ENCODE measurements around the gene PCGF6.
A peak's percentile ranks its signal among the peaks of the same experiment; 100 is the strongest.
"Not testable (repeated sequence)": the region's sequence is repeated elsewhere in the genome, so short reads cannot be mapped to it uniquely, and the experiment has no call there.

PCGF6 gene

GRCh38 chr10:103350517-103351260, at the start of gene PCGF6:
PCGF6 (minus strand) TSS chr10:103351140; CDS start chr10:103351066, 74 bp downstream.
- peak; percentile 72 for DNase-seq

GRCh38 chr10:103397191-103397825, 46.4 kb upstream of the PCGF6 start:
- DNase-seq, result no peak

- DNase-seq, result peak; percentile 6
Observed at GRCh38 chr10:103396789-103397087, 45.8 kb upstream of the PCGF6 start.

- peak; percentile 96 for DNase-seq
Observed at GRCh38 chr10:103396067-103396788, 45.3 kb upstream of the PCGF6 start, which contains the start of the genes ATP5MK and PDCD11. ATP5MK (minus strand) TSS chr10:103396475; CDS start chr10:103392457, 4,018 bp downstream. PDCD11 (plus strand) TSS chr10:103396626; CDS start chr10:103398427, 1,801 bp downstream.

- DNase-seq, result no peak
Observed at GRCh38 chr10:103395754-103396066, 44.8 kb upstream of the PCGF6 start.

- DNase-seq, result no peak
Observed at GRCh38 chr10:103394180-103394579, 43.2 kb upstream of the PCGF6 start.

GRCh38 chr10:103382769-103383168, 31.8 kb upstream of the PCGF6 start:
- DNase-seq, result no peak

- no peak for DNase-seq
Observed at GRCh38 chr10:103374263-103374662, 23.3 kb upstream of the PCGF6 start.

- no peak for DNase-seq
Observed at GRCh38 chr10:103373544-103373943, 22.6 kb upstream of the PCGF6 start.

GRCh38 chr10:103367782-103368518, 17.0 kb upstream of the PCGF6 start, which contains the start of gene TAF5:
TAF5 (plus strand) TSS chr10:103367976; CDS start chr10:103367990, 14 bp downstream.
- peak; percentile 94 for DNase-seq

- DNase-seq, result no peak
Observed at GRCh38 chr10:103367379-103367781, 16.4 kb upstream of the PCGF6 start.

GRCh38 chr10:103360791-103361190, 9.9 kb upstream of the PCGF6 start:
- DNase-seq, result not testable (repeated sequence)

- not testable (repeated sequence) for DNase-seq
Observed at GRCh38 chr10:103359493-103359892, 8.6 kb upstream of the PCGF6 start.

- DNase-seq, result no peak
Observed at GRCh38 chr10:103355906-103356599, 5.1 kb upstream of the PCGF6 start.

- DNase-seq, result not testable (repeated sequence)
Observed at GRCh38 chr10:103354567-103354966, 3.6 kb upstream of the PCGF6 start.

GRCh38 chr10:103353281-103353680, 2.3 kb upstream of the PCGF6 start:
- DNase-seq, result no peak

- no peak for DNase-seq
Observed at GRCh38 chr10:103350175-103350516, 794 bp downstream of the PCGF6 start.

- no peak for DNase-seq
Observed at GRCh38 chr10:103336370-103336769, 14.6 kb downstream of the PCGF6 start.

GRCh38 chr10:103334567-103334966, 16.4 kb downstream of the PCGF6 start:
- DNase-seq, result no peak

GRCh38 chr10:103333934-103334520, 16.9 kb downstream of the PCGF6 start:
- DNase-seq, result peak; percentile 27

- DNase-seq, result no peak
Observed at GRCh38 chr10:103327906-103328305, 23.0 kb downstream of the PCGF6 start.

- DNase-seq, result no peak
Observed at GRCh38 chr10:103316087-103316486, 34.9 kb downstream of the PCGF6 start.
